Measurements from ENCODE around the gene ANTXR1.

ANTXR1 gene

GRCh38 chr2:68974251-68974650, 38.7 kb upstream of the ANTXR1 start, which contains the start of gene GKN1:
Gene GKN1, plus strand, starts transcription at chr2:68974636. Its CDS starts 42 bp downstream, at chr2:68974678.
- H3K4me3 ChIP-seq (ENCODE audit: low read depth, low read length) = no peak within 1 kb of the TSS
- no peak for TF ChIP-seq CTCF (IDR thresholded peaks at IDR 0.05; ENCODE audit: borderline replicate concordance, insufficient read depth, low read depth, low read length)

GRCh38 chr2:68974946-68975665, 37.9 kb upstream of the ANTXR1 start:
- no peak for TF ChIP-seq CTCF (IDR thresholded peaks at IDR 0.05; ENCODE audit: borderline replicate concordance, insufficient read depth, low read depth, low read length)
- no peak overlapping the region for H3K4me3 ChIP-seq (ENCODE audit: low read depth, low read length)

DNA sequence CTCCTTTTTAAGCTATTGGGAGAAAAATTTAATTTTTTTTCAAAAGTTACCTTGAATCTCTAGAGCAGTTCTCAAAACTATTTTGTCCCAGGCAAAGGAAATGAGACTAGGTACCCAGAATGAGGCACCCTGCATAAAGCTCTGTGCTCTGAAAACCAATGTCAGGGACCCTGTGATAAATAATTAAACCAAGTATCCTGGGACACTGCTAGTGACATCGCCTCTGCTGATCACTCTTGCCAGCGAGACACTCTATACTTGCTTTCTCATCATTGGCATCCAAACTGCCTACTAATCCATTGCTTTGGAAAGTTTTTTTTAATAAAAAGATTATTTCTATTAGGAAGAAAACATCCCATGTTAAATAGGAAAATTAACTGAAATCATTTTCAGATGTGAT, 37.1 kb upstream of the ANTXR1 start:
- no peak overlapping the region for H3K4me3 ChIP-seq (ENCODE audit: low read depth, low read length)
- TF ChIP-seq CTCF (IDR thresholded peaks at IDR 0.05; ENCODE audit: borderline replicate concordance, insufficient read depth, low read depth, low read length) = no peak

- no peak overlapping the region for H3K4me3 ChIP-seq (ENCODE audit: low read depth, low read length)
- no peak for TF ChIP-seq CTCF (IDR thresholded peaks at IDR 0.05; ENCODE audit: borderline replicate concordance, insufficient read depth, low read depth, low read length)
These were observed 35.5 kb upstream of the ANTXR1 start for GRCh38 chr2:68977453-68977852.

GRCh38 chr2:68978098-68978497, 34.9 kb upstream of the ANTXR1 start:
- no peak for TF ChIP-seq CTCF (IDR thresholded peaks at IDR 0.05; ENCODE audit: borderline replicate concordance, insufficient read depth, low read depth, low read length)
- H3K4me3 ChIP-seq (ENCODE audit: low read depth, low read length) = no peak overlapping the region

DNA sequence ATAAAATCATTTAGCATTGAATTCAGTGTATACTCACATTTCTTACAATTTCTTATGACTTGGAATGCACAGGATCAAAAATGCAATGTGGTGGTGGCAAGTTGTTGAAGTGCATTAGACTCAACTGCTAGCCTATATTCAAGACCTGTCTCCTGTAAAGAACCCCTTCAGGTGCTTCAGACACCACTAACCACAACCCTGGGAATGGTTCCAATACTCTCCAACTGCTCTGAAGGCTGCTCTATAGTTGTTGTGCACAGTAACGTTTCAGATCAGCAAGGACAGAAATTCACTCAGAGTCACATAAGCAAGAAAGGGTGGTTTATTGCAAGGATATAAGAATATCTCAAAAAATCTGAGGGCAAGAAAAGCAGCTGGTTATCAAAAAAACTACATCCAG, 32.0 kb upstream of the ANTXR1 start:
- no peak for TF ChIP-seq CTCF (IDR thresholded peaks at IDR 0.05; ENCODE audit: borderline replicate concordance, insufficient read depth, low read depth, low read length)
- H3K4me3 ChIP-seq (ENCODE audit: low read depth, low read length) = no peak overlapping the region

DNA sequence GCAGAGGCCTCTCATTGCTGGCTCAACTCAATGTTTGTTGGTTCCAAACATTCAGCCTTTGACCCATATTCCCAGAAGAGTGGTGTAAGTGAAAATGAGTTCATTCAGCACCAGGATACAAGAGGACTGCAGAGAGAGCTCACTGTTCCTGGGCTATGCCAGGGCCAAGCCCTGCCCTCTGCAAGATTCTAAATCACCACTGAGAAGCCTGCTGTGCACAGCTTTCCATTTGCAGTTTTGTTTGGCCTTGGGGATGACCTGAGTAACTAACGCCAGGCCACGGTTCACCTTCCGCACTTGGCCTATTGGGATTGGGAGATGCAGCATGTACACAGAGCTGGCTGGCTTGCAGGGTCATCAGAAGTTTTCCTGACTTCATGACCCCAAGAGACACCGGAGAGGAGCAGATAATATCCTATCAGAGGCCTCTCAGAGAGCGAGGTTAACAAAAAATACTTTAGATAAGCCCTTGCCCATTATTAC, 25.9 kb upstream of the ANTXR1 start:
- TF ChIP-seq CTCF (IDR thresholded peaks at IDR 0.05; ENCODE audit: borderline replicate concordance, insufficient read depth, low read depth, low read length) = no peak
- H3K4me3 ChIP-seq (ENCODE audit: low read depth, low read length) = no peak overlapping the region

Data from GM12875 (cell line).